Neural cell (in vitro differentiated cells): ENCODE measurements around the gene LRGUK. TPM values are rescaled to one million over a fixed set of nuclear protein-coding genes. Genes with fewer than 3 reads are reported as not detected.
"Not testable (repeated sequence)": the region's sequence is repeated elsewhere in the genome, so short reads cannot be mapped to it uniquely, and the experiment has no call there.

Experiments used
- H2AFZ ChIP-seq: fragments of 200-600, 300-800 bp; sonication (generic), shearing (Covaris generic); 2 replicates; pipeline ENCODE4 v1.6.0; 2014; ENCODE audit warnings: low read depth, mild to moderate bottlenecking, antibody characterized with exemption, low read length, moderate library complexity
- H3F3A ChIP-seq: fragments of 200-600 bp; shearing (Covaris generic); 2 replicates; pipeline ENCODE4 v1.6.1; 2016; ENCODE audit warnings: mild to moderate bottlenecking, moderate library complexity, mixed read lengths, antibody characterized with exemption, low read length; ENCODE audit not compliant: insufficient read depth, poor library complexity, severe bottlenecking
- H3K27ac ChIP-seq: fragments of 200-600, 300-800 bp; sonication (generic), shearing (Covaris generic); 2 replicates; pipeline ENCODE4 v1.5.1; 2014; ENCODE audit warnings: mild to moderate bottlenecking, low read length, moderate library complexity
- H3K27me3 ChIP-seq: fragments of 300-800, 200-600 bp; sonication (generic), shearing (Covaris generic); 2 replicates; pipeline ENCODE4 v1.6.0; 2014; ENCODE audit warnings: mild to moderate bottlenecking, low read depth, low read length, moderate library complexity; ENCODE audit not compliant: insufficient read depth
- H3K36me3 ChIP-seq: fragments of 300-800, 200-600 bp; sonication (generic), shearing (Covaris generic); 2 replicates; pipeline ENCODE4 v1.5.1; 2014; ENCODE audit warnings: mild to moderate bottlenecking, antibody characterized with exemption, low read length, moderate library complexity; ENCODE audit not compliant: insufficient read depth
- H3K4me2 ChIP-seq: fragments of 300-800, 200-600 bp; sonication (generic), shearing (Covaris generic); 2 replicates; pipeline ENCODE4 v1.6.0; 2014; ENCODE audit warnings: mild to moderate bottlenecking, low read length
- H3K4me3 ChIP-seq: fragments of 300-800, 200-600 bp; sonication (generic), shearing (Covaris generic); 2 replicates; pipeline ENCODE4 v1.5.1; 2014; ENCODE audit warnings: mild to moderate bottlenecking, low read length, moderate library complexity
- H3K79me2 ChIP-seq: fragments of 200-600 bp; shearing (Covaris generic); replicated peaks from 2 replicates; pipeline ENCODE4 v1.6.0; 2014; ENCODE audit warnings: mild to moderate bottlenecking, low read length, moderate library complexity; ENCODE audit not compliant: insufficient read depth
- H3K9ac ChIP-seq: fragments of 300-800, 200-600 bp; sonication (generic), shearing (Covaris generic); 2 replicates; pipeline ENCODE4 v1.6.1; 2016; ENCODE audit warnings: mild to moderate bottlenecking, low read length, mixed read lengths
- H3K9me2 ChIP-seq: fragments of 200-600 bp; shearing (Covaris generic); 2 replicates; pipeline ENCODE4 v1.6.1; 2016; ENCODE audit warnings: mild to moderate bottlenecking, low read length, mixed read lengths; ENCODE audit not compliant: insufficient read depth
- H3K9me3 ChIP-seq: fragments of 200-600, 300-800 bp; sonication (generic), shearing (Covaris generic); 2 replicates; pipeline ENCODE4 v1.6.1; 2016; ENCODE audit warnings: mild to moderate bottlenecking, mixed run types, low read length, moderate library complexity, mixed read lengths
- H4K20me1 ChIP-seq: fragments of 200-600 bp; shearing (Covaris generic); 2 replicates; pipeline ENCODE4 v1.6.1; 2016; ENCODE audit warnings: mild to moderate bottlenecking, mixed run types; ENCODE audit not compliant: insufficient read depth
- CTCF ChIP-seq: fragments of 450-650 bp; IDR thresholded peaks from 2 replicates; pipeline ENCODE4 v1.5.1; 2014; ENCODE audit warnings: antibody characterized with exemption, mild to moderate bottlenecking, moderate library complexity; ENCODE audit not compliant: poor library complexity, severe bottlenecking
- EP300 ChIP-seq: fragments of 450-650 bp; conservative IDR thresholded peaks from 2 replicates; pipeline ENCODE4 v1.6.1; 2014; ENCODE audit warnings: antibody characterized with exemption, mild to moderate bottlenecking, moderate library complexity; ENCODE audit not compliant: poor library complexity, severe bottlenecking
- EZH2 ChIP-seq: fragments of 200-600, 300-800 bp; shearing (Covaris generic), sonication (generic); IDR thresholded peaks from 2 replicates; pipeline ENCODE4 v1.6.1; 2014; ENCODE audit warnings: antibody characterized with exemption, low read length, borderline replicate concordance, mild to moderate bottlenecking; ENCODE audit not compliant: insufficient read depth, poor library complexity, severe bottlenecking
- MXI1 ChIP-seq: fragments of 450-650 bp; conservative IDR thresholded peaks from 2 replicates; pipeline ENCODE4 v1.6.1; 2014; ENCODE audit warnings: antibody characterized with exemption, mild to moderate bottlenecking; ENCODE audit not compliant: poor library complexity, severe bottlenecking
- POLR2AphosphoS5 ChIP-seq: IDR thresholded peaks from 2 replicates; pipeline ENCODE4 v1.6.1; 2012
- RAD21 ChIP-seq: fragments of 450-650 bp; conservative IDR thresholded peaks from 2 replicates; pipeline ENCODE4 v1.6.1; 2014; ENCODE audit warnings: antibody characterized with exemption, mild to moderate bottlenecking, moderate library complexity
- REST ChIP-seq: IDR thresholded peaks from 2 replicates; pipeline ENCODE4 v1.6.1; 2012; ENCODE audit warnings: borderline replicate concordance
- SMC3 ChIP-seq: fragments of 450-650 bp; conservative IDR thresholded peaks from 2 replicates; pipeline ENCODE4 v1.6.1; 2014; ENCODE audit warnings: antibody characterized with exemption, mild to moderate bottlenecking, moderate library complexity; ENCODE audit not compliant: poor library complexity
- TAF1 ChIP-seq: IDR thresholded peaks from 2 replicates; pipeline ENCODE4 v1.6.1; 2012; ENCODE audit warnings: low read depth
- polyA minus RNA-seq: library from RNA; depleted of rRNA, polyadenylated mRNA; stranded (reverse); fragments of >200 nt; gene quantifications from 2 replicates; pipeline ENCODE4 v1.2.3, GENCODE V29; 2014
- polyA plus RNA-seq: library from polyadenylated mRNA; depleted of rRNA; stranded (reverse); fragments of >200 nt; gene quantifications from 2 replicates; pipeline ENCODE4 v1.2.3, GENCODE V29; 2014

The LRGUK gene
- polyA plus RNA-seq: 3.7 and 4.9 TPM in 2 replicates
- 8.5 and 10.2 TPM in 2 replicates for polyA minus RNA-seq

GRCh38 chr7:134126966-134127848 is at the start of gene LRGUK:
Gene LRGUK (plus strand): TSS chr7:134127340. CDS start chr7:134127368, 28 bp downstream.
- Histone ChIP-seq H3K9ac (peak within 1 kb of the TSS; percentile 66), H2AFZ (peak within 1 kb of the TSS; percentile 81), H3K27ac (peak within 1 kb of the TSS; percentile 92)

DNA sequence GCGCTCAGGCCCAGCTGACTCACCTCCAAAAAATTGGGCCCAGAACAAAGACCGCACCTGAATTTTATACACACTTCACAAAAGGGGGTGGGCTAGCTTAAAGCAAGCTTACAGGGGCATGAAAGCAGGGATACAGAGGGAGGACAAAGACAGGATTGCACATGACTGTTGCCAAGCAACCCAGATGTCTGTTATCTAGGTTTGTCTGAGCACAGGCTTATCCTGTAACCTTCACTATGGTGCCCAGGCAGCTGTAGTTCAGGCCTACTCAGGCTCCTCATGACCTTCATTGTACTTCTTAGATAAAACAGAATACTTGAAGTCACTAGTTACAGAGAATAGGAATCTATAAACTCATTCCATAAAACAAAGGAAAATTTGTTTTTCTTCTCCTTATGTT is 49.6 kb upstream of the LRGUK start:
- not testable (repeated sequence) for H3K9me2 ChIP-seq, H3K4me2 ChIP-seq, H3F3A ChIP-seq, H3K9ac ChIP-seq, H3K9me3 ChIP-seq, H4K20me1 ChIP-seq, H3K27ac ChIP-seq, H3K36me3 ChIP-seq, H3K27me3 ChIP-seq, H3K4me3 ChIP-seq, H2AFZ ChIP-seq, H3K79me2 ChIP-seq

More at GRCh38 chr7:134126966-134127848, at the start of gene LRGUK:
- peak within 1 kb of the TSS; percentile 72 for H3K4me2 ChIP-seq
- no peaks in the 10 kb centered on the region for H3K79me2 ChIP-seq
- H3K27me3 ChIP-seq: no peaks in the 10 kb centered on the region
- H4K20me1 ChIP-seq: no peaks in the 10 kb centered on the region
- no peaks in the 10 kb centered on the region for H3K9me2 ChIP-seq
- no peaks in the 10 kb centered on the region for H3K9me3 ChIP-seq
- H3F3A ChIP-seq: peaks cover 7% of the 10 kb centered on the region
- H3K4me3 ChIP-seq: peak within 1 kb of the TSS; percentile 89
- no peaks in the 10 kb centered on the region for H3K36me3 ChIP-seq
- TF ChIP-seq MXI1 (peak; percentile 91), POLR2AphosphoS5 (peak; percentile 32), SMC3 (peak; percentile 41), EZH2 (no peak), CTCF (no peak), RAD21 (peak; percentile 54)

- Histone ChIP-seq H3K27me3 (no peaks in the 10 kb centered on the region), H3K36me3 (no peaks in the 10 kb centered on the region), H3K9me3 (peaks cover 3% of the 10 kb centered on the region), H3K4me3 (no peak overlapping the region), H3K9me2 (no peaks in the 10 kb centered on the region), H3K27ac (no peak overlapping the region), H3K9ac (no peak overlapping the region), H3F3A (no peaks in the 10 kb centered on the region), H2AFZ (no peak overlapping the region), H3K79me2 (no peaks in the 10 kb centered on the region), H4K20me1 (no peaks in the 10 kb centered on the region), H3K4me2 (no peak overlapping the region)
- TF ChIP-seq POLR2AphosphoS5: no peak
- no peak for TF ChIP-seq REST
- no peak for TF ChIP-seq RAD21
- TF ChIP-seq MXI1: no peak
- no peak for TF ChIP-seq EP300
- no peak for TF ChIP-seq CTCF
- no peak for TF ChIP-seq TAF1
- no peak for TF ChIP-seq EZH2
- TF ChIP-seq SMC3: no peak
Observed at GRCh38 chr7:134078991-134079390, 48.1 kb upstream of the LRGUK start.
